HEK293 (cell line): ENCODE data around the gene PRKD1.

Source experiments
- CTCF ChIP-seq: fragments of 450-650 bp; formaldehyde crosslinking; IDR thresholded peaks from 2 replicates; pipeline ENCODE4 v1.5.1; 2016; ENCODE audit warnings: missing biosample characterization, missing genetic modification characterization
- HOXC10 ChIP-seq: sonication (generic); formaldehyde crosslinking; IDR thresholded peaks from 2 replicates; pipeline ENCODE4 v1.8.1; 2023; ENCODE audit warnings: mild to moderate bottlenecking, missing genetic modification reagents
- REST ChIP-seq: fragments of 450-650 bp; formaldehyde crosslinking; IDR thresholded peaks from 2 replicates; pipeline ENCODE4 v1.5.1; 2016; ENCODE audit warnings: missing biosample characterization, missing genetic modification characterization
- TSHZ1 ChIP-seq: fragments of 450-650 bp; formaldehyde crosslinking; IDR thresholded peaks from 2 replicates; pipeline ENCODE4 v1.5.1; 2016; ENCODE audit warnings: missing biosample characterization, missing genetic modification characterization, borderline replicate concordance
- YY1 ChIP-seq: fragments of 450-650 bp; formaldehyde crosslinking; IDR thresholded peaks from 2 replicates; pipeline ENCODE4 v1.5.1; 2018; ENCODE audit warnings: missing biosample characterization, missing genetic modification characterization
- ZBTB49 ChIP-seq: fragments of 450-650 bp; formaldehyde crosslinking; IDR thresholded peaks from 2 replicates; pipeline ENCODE4 v1.5.1; 2016; ENCODE audit warnings: missing biosample characterization, missing genetic modification characterization, low read depth
- ZNF324 ChIP-seq: fragments of 450-650 bp; formaldehyde crosslinking; IDR thresholded peaks from 2 replicates; pipeline ENCODE4 v1.5.1; 2016; ENCODE audit warnings: missing biosample characterization, missing genetic modification characterization
- ZNF48 ChIP-seq: fragments of 450-650 bp; formaldehyde crosslinking; IDR thresholded peaks from 2 replicates; pipeline ENCODE4 v1.5.1; 2016; ENCODE audit warnings: missing biosample characterization, missing genetic modification characterization
- ZNF544 ChIP-seq: fragments of 450-650 bp; formaldehyde crosslinking; IDR thresholded peaks from 2 replicates; pipeline ENCODE4 v1.5.0; 2017; ENCODE audit warnings: missing biosample characterization, missing genetic modification characterization
- ZNF571 ChIP-seq: fragments of 450-650 bp; formaldehyde crosslinking; IDR thresholded peaks from 2 replicates; pipeline ENCODE4 v1.5.0; 2017; ENCODE audit warnings: missing biosample characterization, missing genetic modification characterization

GRCh38 chr14:29738950-29739349 is 188.7 kb downstream of the PRKD1 start:
- TF ChIP-seq TSHZ1 (no peak), CTCF (tag by site-specific recombination) (0 out of 2 replicates have a peak, but pooled peaks have one; percentile 22), ZNF48 (tag by site-specific recombination) (no peak), ZBTB49 (no peak), ZNF544 (no peak), ZNF571 (no peak), YY1 (tag by site-specific recombination) (no peak), REST (tag by site-specific recombination) (no peak), ZNF324 (tag by site-specific recombination) (no peak), HOXC10 (no peak)
